NCI-H1092 (cell line): ENCODE data around the gene FFAR1.

Experiments
- DNase-seq: peaks from one replicate; lab custom pipeline; 2025; lab: John Stamatoyannopoulos, UW

FFAR1 gene, protein sequence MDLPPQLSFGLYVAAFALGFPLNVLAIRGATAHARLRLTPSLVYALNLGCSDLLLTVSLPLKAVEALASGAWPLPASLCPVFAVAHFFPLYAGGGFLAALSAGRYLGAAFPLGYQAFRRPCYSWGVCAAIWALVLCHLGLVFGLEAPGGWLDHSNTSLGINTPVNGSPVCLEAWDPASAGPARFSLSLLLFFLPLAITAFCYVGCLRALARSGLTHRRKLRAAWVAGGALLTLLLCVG (N-terminal part only)

DNA sequence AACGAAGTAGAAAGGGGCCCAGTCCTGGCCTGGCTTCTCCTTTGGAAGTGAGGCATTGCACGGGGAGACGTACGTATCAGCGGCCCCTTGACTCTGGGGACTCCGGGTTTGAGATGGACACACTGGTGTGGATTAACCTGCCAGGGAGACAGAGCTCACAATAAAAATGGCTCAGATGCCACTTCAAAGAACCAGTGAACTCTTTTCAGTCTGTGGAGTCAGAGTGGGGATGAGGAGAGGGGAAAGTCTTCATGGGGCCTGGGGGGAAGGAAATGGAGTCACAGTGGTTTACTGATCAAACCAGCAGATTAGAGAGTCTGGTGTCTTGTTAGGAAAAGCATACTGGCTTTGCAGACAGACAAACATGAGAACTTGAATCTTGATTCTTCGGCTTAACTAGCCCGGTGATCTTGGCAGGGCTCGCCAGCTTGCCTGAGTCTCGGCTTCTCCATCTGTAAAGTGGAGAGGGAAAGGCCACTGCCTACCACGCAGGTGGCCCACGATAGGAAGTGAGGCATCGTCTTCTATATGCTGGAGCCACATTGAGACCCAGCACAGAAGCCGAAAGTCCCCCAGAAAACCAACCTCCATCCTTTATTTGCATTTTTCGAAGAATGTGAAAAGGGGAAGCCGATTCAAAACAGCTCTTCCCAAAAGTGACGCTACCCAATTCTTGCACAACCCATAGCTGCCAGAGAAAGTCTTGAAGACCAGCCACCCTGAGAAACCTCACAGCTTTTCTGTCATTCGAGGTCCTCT is at the start of gene FFAR1:
Gene FFAR1, plus strand, starts transcription at position 732 of the 759 bp plus-strand sequence. CDS start 3,650 bp downstream, outside the sequence.
- no peak for DNase-seq

DNA sequence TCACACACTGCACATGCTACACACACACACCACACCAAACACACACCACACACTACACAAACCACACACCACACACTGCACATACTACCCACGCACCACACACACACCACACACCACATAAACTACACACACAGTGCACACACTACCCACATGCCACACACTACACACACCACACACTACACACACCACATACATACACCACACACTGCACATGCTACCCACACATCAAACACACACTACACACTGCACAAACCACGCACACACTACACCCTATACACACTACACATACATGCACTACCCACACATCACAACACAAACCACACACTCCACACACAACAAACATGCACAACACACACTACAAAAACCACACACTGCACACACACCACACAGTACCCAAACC is 49.8 kb upstream of the FFAR1 start:
- no peak for DNase-seq

DNA sequence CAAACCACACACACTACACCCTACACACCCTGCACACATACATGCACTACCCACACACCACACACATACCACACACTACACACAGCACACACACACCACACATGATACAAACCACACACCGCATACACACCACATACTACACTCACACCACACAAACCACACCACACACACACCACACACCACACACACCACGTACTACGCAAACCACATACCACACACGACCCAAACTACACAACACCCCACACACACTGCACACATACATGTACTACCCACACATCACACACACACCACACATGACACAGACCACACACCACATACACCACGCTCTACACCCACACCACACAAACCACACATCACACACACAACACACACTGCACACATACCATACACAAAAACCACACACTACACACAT is 49.1 kb upstream of the FFAR1 start:
- DNase-seq: no peak

DNA sequence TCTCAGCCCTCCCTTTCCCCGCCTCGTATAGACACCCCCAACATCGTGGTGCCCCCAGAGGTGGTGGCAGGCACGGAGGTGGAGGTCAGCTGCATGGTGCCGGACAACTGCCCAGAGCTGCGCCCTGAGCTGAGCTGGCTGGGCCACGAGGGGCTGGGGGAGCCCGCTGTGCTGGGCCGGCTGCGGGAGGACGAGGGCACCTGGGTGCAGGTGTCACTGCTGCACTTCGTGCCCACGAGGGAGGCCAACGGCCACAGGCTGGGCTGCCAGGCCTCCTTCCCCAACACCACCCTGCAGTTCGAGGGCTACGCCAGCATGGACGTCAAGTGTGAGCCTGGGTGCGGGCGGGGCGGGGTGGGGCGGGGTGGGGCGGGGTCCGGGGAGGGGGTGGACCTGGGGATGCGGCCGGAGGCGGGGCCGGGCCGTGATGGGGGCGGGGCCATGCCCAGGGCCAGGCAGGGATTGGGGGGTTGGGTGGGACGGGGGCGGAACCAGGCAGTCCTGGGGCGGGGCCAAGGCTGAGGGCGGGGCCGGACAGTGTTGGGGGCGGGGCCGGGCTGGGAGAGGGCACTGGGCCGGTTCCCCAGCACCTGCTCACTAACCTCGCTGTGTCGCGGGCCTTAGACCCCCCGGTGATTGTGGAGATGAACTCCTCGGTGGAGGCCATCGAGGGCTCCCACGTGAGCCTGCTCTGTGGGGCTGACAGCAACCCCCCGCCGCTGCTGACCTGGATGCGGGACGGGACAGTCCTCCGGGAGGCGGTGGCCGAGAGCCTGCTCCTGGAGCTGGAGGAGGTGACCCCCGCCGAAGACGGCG is 48.0 kb upstream of the FFAR1 start:
- DNase-seq: no peak

DNA sequence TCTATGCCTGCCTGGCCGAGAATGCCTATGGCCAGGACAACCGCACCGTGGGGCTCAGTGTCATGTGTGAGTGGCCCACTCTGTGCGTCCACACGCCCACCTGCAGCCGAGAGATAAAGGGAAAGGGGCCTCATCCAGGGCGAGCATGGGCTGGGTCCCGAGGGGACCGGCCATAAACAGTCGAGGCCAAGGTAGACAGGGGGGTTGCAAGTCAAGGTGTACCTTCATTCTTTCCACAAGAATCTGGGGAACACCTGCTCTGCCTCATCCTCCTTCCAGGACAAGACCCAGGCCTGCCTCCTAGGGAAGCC is 47.4 kb upstream of the FFAR1 start:
- no peak for DNase-seq

DNA sequence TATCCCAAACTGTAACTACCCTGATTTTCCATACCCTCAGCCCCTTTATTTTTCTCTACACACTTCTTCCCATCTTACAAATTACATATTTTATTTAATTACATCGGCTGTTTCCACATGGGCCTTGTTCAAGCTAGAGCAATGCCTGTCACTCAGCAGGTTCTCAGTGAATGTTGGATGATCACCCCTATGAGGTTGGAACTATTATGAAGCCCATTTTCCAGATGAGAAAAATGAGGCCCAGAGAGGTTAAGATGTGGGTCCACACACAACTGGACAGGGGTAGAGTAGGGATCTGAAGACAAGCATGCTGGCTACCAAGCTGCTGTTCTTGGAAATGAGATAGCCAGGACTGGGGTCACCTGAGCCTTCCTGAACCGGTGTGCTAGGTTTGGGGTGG is 45.7 kb upstream of the FFAR1 start:
- no peak for DNase-seq

DNA sequence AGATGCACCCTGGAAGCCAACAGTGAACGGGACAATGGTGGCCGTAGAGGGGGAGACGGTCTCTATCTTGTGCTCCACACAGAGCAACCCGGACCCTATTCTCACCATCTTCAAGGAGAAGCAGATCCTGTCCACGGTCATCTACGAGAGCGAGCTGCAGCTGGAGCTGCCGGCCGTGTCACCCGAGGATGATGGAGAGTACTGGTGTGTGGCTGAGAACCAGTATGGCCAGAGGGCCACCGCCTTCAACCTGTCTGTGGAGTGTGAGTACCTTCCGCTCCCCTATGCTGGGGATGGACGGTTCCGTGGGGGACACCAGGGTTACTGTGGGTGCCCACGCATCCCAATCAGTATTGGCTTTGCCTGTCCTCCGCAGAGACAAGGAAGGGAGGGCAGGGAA is 45.3 kb upstream of the FFAR1 start:
- DNase-seq: no peak

DNA sequence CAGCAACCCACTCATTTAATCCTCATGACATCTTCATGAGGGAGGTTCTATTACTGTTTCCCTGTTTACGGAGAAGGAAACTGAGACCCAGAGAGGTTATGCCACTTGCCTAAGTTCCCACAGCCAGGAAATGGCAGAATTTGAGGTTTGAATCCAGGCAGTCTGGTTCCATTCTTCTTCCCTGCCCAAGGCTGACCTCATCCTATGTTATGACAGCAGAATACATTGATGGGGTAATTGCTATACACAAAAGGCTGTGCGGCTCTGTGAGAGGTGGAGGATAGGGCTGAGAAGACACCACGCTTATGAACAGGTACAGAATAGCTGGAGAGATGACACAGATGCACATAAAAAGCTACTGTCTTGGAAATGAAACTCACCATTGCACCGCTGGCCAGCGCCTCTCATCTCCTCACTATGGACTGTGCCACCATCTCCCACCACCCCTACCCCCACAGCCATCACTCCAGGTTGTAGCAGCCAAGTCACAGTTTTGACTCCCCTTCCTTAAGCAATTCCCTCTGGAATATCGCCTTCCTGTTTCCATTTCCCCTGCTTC is 44.3 kb upstream of the FFAR1 start:
- DNase-seq: no peak

DNA sequence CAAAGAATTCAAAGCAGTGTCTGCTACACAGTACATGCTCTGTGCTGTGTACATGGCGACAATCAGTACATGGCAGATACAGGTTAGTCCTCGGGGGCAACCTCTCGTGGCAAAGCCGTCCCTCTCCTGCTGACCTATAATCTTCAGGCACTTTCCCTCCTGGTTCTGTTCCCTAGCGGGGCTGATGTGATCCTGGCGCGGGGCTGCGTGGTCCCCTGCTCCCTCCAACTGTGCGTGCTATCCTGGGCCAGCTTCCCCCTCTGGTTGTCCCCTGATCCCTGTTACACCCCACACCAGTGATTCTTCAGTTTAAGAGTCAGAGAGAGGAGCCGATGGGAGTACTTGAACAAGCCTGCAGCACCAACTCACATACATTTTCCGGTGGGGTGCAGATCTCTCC is 43.7 kb upstream of the FFAR1 start:
- no peak for DNase-seq

DNA sequence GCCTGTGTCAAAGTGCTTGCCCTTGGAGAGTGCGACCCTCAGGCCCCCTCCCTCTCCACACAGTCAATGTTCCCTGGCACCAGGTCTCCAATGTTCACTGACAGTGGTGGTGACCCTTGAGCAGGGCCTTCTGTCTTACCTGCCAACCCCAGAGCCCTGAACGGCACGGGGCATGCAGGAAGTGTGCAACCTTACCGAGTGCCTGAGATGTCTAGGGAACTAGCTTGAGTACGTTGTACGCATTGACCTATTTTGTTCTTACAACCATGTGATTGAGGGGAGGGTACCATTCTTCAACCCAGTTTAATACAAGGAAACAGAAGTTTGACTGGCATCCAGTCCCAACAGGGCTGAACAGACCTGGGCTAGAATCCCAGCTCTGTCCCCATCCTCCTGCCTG is 42.5 kb upstream of the FFAR1 start:
- no peak for DNase-seq

DNA sequence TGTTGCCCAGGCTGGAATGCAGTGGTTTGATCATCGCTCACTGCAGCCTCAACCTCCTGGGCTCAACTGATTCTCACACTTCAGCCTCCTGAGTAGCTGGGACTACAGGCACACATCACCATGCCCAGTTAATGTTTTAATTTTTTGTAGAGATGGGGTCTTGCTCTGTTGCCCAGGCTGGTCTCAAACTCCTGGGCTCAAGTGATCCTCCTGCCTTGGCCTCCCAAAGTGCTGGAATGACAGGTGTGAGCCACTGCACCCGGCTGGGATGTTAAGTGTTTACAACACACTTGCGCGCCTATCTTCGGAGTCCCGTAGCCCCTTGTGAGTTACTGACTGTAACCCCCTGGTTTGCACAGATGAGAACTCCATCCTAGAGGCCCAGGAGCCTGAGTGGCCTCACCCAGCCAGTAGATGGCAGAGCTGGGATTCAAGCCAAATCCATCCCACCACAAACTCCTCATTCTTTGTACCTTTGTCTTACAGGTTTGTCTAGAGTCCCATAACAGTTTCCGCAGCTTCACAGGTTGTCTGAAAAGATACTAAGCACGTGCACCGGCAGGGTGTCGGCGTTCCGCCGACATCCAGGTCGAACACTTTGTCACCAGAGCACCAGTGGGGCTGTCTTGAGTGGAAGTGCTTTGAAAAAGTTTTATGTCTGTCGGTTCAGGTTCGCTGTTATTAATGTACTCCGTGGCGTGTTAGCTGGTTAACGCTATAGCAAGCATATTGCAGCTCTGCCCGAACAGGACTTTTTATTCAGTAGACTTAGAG is 41.0 kb upstream of the FFAR1 start:
- no peak for DNase-seq

DNA sequence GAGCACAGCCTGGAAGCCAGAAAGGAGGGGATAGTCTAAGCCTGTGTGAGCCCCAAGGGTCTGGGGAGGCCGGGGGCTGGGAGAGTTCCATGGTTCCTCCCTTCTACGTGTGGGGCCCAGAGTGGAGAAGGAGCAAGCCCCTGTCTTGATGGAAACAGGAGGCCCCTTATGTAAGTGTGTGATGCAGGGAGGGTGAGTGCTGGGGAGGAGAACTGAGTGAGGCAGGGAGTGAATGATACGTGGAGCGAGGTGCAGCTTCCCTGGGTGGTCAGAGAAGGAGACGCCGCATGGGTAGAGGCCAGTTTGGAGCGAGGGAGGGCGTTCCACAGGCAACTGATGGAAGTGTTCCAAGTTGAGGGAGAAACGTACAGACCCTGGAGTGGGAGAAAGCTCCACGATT is 39.8 kb upstream of the FFAR1 start:
- no peak for DNase-seq

DNA sequence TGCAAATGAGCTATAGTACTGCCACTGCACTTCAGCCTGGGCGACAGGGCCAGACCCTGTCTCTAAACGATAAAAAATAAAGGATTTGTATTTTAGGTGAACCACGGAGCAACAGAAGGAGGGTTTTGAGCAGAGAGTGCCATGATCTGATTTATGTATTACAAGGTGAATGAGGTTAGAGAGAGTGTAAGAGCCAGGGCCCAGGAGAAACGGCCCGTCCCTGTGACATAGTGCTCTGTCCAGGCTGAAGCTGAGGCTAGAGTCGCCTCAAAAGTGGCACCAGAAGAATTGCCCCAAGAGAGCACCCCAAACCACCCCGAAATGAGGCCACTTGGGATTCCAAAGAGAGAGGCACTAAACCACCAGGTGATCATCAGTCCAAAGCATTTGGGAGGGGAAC is 38.8 kb upstream of the FFAR1 start:
- DNase-seq: no peak

DNA sequence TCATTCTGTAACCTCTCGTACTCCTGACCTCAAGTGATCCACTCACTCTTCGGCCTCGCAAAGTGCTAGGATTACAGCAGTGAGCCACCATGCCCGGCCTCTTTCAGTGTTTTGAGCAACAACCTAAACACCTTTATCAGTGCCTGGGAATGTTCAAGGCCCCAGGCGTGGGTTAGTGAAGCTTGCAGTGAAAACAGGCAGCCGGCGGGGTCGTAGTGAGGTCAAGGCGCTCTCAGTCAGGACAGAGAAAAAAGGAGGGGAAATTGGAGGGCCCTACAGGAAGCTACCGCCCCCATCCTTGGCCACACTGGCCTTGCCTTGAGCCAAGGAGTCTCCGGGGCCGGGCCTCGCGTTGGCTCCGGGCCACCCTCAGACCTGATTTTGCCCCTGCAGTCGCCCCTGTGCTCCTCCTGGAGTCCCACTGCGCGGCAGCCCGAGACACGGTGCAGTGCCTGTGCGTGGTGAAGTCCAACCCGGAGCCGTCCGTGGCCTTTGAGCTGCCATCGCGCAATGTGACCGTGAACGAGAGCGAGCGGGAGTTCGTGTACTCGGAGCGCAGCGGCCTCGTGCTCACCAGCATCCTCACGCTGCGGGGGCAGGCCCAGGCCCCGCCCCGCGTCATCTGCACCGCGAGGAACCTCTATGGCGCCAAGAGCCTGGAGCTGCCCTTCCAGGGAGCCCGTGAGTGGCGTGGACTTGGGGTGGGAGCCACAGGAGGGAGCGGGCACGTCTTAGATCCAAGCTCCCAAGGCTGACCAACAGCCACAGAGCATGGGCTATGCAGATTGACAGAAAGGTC is 38.0 kb upstream of the FFAR1 start:
- DNase-seq: no peak

DNA sequence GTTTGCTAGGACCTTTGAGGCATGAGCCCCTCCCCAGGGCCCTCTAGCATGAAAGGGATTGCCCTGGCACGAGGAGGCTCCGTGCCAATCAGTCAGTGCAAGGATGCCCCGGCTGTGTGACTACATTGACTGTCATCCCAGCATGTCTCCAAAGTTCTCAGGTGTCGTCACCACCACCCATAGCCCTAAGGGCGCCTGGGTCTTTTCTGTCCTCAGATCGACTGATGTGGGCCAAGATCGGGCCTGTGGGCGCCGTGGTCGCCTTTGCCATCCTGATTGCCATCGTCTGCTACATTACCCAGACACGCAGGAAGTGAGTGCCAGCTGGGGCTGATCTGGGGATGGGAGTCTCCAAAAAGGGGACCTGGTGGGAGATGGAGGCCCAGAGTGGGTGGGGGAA is 37.4 kb upstream of the FFAR1 start:
- DNase-seq: no peak

DNA sequence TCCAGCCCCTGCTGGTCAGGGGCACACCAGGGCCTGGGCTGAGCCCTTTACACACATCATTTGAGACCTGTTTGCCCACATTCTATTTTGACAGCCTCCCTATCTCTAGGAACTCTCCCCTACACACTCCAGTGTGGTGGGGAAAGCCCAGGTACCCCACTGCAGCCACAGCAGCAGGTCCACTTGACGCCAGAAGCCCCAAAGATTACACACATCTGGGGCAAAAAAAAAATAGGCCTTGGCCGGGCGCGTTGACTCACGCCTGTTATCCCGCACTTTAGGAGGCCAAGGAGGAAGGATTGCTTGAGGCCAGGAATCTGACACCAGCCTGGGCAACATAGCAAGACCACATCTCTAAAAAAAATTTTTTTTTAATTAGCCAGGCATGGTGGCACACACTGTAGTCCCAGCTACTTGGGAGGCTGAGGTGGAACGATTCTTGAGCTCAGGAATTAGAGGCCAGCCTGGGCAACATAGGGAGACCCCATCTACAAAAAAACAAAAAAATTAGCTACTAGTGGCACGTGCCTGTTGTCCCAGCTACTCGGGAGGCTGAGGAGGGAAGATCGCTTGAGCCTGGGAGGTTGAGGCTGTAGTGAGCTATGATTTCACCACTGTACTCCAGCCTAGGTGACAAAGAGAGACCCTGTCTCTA is 36.8 kb upstream of the FFAR1 start:
- no peak for DNase-seq

DNA sequence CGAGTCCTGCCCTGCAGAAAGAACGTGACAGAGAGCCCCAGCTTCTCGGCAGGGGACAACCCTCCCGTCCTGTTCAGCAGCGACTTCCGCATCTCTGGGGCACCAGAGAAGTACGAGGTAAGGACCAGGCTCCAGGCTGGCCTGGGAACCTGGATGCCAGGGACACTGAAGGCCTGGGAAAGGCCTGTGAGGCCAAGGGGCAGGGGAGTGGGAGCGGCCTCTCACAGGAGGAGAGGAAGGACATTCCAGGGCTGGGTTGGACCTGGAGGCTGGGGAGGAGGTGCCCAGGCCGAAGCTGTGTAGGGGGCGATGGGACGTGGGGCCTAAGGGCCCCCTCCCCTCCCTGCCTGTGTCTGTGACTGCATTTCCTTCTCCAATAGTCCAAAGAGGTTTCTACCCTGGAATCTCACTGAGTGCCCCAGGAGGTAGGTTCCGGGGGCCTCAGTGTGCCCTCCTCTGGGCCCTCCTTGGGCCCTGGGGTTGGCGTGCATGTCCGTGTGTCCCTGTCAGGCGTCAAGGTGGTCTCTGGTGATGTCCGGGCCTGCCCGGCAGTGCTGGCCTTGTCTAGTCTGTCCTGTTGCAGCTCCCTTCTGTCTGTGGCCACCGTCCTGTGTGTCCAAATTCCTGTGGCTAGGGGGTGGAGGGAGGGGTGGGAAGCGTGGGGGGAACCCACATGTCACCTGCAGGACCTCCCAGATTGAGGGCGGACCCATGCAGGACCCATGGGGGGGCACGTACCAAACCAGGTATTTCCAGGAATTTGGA is 35.6 kb upstream of the FFAR1 start:
- no peak for DNase-seq

DNA sequence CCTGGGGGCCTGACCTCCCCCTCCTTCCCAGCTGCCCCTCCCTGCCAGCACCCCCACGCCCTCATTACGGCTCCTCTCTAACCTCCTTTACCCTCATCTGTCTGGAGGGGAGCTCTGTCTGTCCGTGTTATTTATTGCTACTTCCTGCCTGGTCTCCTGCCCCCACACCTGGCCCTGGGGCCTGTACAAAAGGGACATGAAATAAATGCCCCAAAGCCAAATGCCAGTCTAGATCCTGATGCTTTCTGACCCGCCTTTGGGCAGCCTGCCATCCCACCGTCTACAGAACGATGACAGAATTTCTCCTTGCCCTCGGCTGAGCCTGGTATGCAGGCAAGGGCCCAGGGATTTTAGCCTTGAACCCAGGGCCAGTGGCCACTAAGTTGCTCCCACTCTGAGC is 34.1 kb upstream of the FFAR1 start:
- no peak for DNase-seq

DNA sequence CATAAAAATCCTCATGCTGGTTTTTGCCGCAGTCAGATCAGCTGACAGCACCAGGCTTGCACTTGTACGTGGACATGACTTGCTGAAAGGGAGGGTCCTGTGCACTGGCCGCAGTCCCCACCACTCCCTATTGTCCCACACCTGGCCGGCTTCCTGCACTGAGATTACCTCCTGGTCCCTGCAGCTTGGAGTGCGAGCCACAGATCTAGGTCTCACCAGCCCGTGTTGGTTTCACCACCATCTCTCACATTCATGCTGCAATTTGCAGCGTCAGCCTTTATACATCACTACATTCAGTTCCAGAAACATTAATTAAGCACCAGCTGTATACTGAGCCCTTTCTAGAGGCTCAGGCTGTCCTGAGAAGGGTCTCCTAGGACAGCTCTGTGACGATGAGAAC is 33.7 kb upstream of the FFAR1 start:
- DNase-seq: no peak
